Fibroblast of peridontal ligament (primary cell): ENCODE results near the gene FAM181B.

Source experiments
- DNase-seq: peaks from one replicate; pipeline ENCODE4 v3.0.0-alpha.2; 2010; ENCODE audit errors: extremely low read depth

FAM181B gene

GRCh38 chr11:82683029-82683428, 50.6 kb downstream of the FAM181B start:
- DNase-seq, result no peak

- peak; percentile 83 for DNase-seq
These were observed 51.5 kb downstream of the FAM181B start for GRCh38 chr11:82682003-82682751.

DNA sequence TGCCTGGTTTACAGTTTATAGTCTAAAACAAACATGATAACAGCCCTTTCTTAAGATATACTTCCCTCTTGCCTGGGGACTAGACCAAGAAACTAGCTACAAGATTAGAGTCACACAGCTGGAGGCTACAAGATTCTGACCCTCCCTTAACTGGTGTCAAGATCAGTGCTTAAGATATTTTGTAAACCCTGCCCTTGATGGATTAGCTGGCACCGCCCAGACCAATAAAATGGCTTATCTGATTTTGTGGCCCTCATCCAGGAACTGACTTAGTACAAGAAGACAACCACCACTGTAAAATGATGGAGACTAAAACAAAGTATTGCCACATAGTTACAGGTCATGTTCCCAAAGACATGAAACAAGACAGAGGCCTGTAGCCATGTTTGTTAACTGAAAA, 53.4 kb downstream of the FAM181B start:
- DNase-seq, result no peak
